H1 (cell line): ENCODE measurements around the gene POU3F1.

Experiments used
- ATF3 ChIP-seq: IDR thresholded peaks from 2 replicates; pipeline ENCODE4 v1.6.1; 2011; ENCODE audit warnings: low read depth, mild to moderate bottlenecking, low read length; ENCODE audit not compliant: insufficient read depth
- CBX5 ChIP-seq: fragments of 300-800, 300-1000 bp; sonication (generic); IDR thresholded peaks from 2 replicates; pipeline ENCODE4 v1.7.1; 2016; ENCODE audit warnings: antibody characterized with exemption, low read length, low read depth
- CTCF ChIP-seq, 3 experiments: IDR thresholded peaks; 1 replicate in 2 of 3; 2 replicates in 1 of 3; pipeline versions ENCODE4 v1.5.1 to v1.6.1; 2011; ENCODE audit warnings: low read length in 3 of 3, mild to moderate bottlenecking in 3 of 3, inconsistent platforms in 2 of 3, low read depth in 1 of 3, moderate library complexity in 1 of 3; ENCODE audit not compliant: insufficient read depth in 1 of 3; ENCODE audit errors: control extremely low read depth in 1 of 3
- EZH2 ChIP-seq: fragments of 200-600 bp; sonication (generic); IDR thresholded peaks from 2 replicates; pipeline ENCODE4 v1.7.1; 2012; ENCODE audit warnings: low read depth, mild to moderate bottlenecking, moderate library complexity, low read length, inconsistent platforms; ENCODE audit not compliant: severe bottlenecking
- GABPA ChIP-seq: IDR thresholded peaks from 2 replicates; pipeline ENCODE4 v1.6.1; 2011; ENCODE audit warnings: mild to moderate bottlenecking, low read length, moderate library complexity, borderline replicate concordance; ENCODE audit not compliant: insufficient read depth
- SUZ12 ChIP-seq: fragments of 200-600 bp; sonication (generic); IDR thresholded peaks from 2 replicates; pipeline ENCODE4 v1.6.1; 2012; ENCODE audit warnings: mild to moderate bottlenecking, inconsistent platforms, low read length, moderate library complexity, mixed read lengths

- TF ChIP-seq EZH2: no peak
- TF ChIP-seq CTCF (IDR thresholded peaks at IDR 0.05; ENCODE audit: control extremely low read depth in 1 of 3, insufficient read depth in 1 of 3, low read depth in 1 of 3, low read length in 3 of 3): no peak
- no peak for TF ChIP-seq ATF3
- TF ChIP-seq SUZ12: no peak
- no peak for TF ChIP-seq CBX5
- TF ChIP-seq GABPA: no peak
Measured at GRCh38 chr1:38090796-38091195, 44.2 kb upstream of the POU3F1 start.
